T-helper 1 cell treated with Interleukin-12 subunit alpha and Interleukin-12 subunit beta and Interleukin-4 antibody, amounts not matched to agents 30 ng/mL and 1 ng/mL, for 36 hours (primary cell): ENCODE data around the gene SCAMP3. TPM values are rescaled to one million over a fixed set of nuclear protein-coding genes. Genes with fewer than 3 reads are reported as not detected.

Experiments used
- intact Hi-C: fragments of 100-400 bp; cut with micrococcal nuclease; formaldehyde crosslinking; loops from one replicate; pipeline ENCODE4 v1.15.1; 2024
- total RNA-seq: library from RNA; stranded (reverse); gene quantifications from 2 replicates; pipeline ENCODE4 v1.2.3, GENCODE V29; 2022

SCAMP3 gene
- total RNA-seq, 1 donor from 2014 or later = 165 TPM

DNA sequence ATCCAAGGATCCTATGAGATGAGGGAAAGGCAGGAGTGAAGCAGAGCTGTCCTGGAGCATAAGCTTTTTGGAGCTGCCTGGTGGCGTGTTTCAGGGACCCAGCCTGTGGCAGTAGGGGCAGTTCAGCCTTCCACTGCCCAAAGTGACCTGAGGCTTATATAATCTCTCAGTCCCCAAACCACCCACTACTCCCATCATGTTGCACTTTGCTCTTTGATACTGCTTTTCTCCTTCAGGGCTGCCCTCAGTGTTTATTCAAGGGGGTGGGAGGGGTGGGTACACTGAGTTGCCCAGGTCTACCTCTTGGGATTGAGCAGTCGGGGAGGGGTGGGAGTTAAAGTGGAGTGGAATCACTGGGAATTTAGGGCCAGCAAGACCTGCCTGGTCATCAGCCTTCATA is 24.4 kb upstream of the SCAMP3 start:
- intact Hi-C loops = no loop called here

DNA sequence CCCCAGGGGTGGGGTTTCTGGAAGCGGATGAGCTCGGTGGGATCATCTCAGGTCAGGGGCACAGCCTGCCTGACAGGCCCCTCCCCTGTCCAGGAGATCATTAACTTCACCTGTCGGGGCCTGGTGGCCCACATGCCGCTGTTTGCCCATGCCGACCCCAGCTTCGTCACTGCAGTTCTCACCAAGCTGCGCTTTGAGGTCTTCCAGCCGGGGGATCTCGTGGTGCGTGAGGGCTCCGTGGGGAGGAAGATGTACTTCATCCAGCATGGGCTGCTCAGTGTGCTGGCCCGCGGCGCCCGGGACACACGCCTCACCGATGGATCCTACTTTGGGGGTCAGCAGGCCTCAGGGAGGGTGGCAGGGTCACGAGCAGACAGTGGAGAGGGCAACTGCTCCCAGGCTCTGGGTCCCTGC is 23.5 kb upstream of the SCAMP3 start:
- intact Hi-C loops = no loop called here

DNA sequence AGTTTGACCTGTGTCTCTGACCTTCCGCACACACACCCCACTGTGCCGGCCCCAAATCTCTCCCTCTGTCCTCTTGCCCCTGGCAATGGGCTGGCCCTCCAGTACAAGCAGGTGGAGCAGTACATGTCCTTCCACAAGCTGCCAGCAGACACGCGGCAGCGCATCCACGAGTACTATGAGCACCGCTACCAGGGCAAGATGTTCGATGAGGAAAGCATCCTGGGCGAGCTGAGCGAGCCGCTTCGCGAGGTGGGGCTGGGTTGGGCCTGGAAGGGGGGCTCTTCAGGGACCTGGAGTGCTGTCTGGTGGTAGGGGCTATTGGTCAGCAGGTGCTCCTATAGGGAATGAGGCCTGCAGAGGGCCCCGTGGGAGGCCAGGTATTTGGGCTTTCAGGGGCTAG is 22.9 kb upstream of the SCAMP3 start:
- intact Hi-C loops = no loop called here

DNA sequence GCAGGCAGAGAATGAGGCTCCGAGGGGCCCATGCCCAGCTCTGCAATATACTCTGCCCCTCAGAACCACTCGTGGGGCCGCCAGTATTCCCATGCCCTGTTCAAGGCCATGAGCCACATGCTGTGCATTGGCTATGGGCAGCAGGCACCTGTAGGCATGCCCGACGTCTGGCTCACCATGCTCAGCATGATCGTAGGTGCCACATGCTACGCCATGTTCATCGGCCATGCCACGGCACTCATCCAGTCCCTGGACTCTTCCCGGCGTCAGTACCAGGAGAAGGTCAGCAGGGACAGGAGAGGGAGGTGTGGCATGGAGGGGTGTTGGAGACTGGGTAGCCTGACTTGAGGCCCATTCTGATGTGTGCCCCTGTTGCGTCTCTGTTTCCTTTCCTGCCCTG is 22.3 kb upstream of the SCAMP3 start:
- intact Hi-C loops = no loop called here

DNA sequence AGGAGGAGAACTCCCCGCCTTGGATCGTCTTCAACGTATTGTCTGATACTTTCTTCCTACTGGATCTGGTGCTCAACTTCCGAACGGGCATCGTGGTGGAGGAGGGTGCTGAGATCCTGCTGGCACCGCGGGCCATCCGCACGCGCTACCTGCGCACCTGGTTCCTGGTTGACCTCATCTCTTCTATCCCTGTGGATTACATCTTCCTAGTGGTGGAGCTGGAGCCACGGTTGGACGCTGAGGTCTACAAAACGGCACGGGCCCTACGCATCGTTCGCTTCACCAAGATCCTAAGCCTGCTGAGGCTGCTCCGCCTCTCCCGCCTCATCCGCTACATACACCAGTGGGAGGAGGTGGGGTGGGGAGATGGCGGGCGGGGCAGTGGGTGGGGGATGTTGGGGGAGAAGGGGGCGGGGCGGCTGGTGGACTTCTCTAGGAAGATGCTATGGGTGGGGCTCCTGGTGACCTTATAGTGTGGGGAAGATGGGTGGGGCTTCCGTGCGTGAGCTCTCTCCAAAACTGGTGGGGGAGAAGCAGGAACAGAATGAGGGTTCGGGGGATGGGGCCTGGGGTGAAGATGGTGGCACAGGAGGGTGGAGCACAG is 20.4 kb upstream of the SCAMP3 start:
- intact Hi-C loops = no loop called here

DNA sequence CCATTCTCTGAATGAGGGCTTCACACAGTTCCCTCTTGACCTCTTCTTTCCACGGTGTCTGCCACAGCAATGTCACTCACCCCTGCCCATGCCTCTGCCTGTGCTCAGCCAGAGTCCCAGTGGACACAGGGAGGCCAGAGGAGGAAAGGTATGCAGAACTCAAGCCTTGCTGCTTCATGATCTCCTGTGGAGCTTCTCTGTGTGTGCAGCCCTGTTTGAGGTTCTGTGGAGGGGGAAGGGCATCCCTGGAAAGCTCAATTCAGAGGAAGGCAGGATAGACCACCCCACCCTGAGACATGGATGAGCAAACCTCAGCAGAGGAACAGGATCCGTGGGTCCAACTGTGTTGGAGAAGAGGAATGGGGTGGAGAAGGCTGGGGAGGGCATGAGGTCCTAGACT is 17.1 kb upstream of the SCAMP3 start:
- intact Hi-C loops = loop anchor here (10.0 kb wide), 2 partner anchors 286 to 776 kb away; partner anchors contain the start of genes ASH1L, LAMTOR2 and UBQLN4

DNA sequence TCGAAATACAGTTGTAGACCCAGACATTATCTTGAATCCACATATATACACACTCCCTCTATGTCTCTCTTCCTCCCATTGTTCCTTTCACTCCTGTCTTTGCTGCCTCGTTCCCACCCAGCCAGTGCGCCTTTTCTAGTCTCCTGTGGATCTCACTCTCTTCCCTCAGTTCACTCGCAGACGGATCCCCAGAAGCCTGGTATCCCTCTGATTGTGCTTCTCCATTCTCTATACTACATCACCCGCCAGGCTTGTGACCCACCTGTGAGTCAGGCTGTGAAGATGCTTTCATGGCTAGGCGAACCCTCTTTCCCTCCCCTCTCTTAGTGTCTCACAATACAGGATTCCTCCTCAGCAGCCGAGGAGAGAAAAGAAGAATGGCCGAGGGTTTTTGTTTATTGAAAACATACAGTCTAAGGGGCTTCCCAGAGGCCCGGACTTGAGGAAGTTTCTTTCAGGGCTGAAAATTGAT is 16.6 kb upstream of the SCAMP3 start:
- intact Hi-C loops = loop anchor here (1.0 to 10.0 kb wide), 3 partner anchors 286 to 776 kb away; partner anchors contain the start of genes ASH1L, LAMTOR2 and UBQLN4

DNA sequence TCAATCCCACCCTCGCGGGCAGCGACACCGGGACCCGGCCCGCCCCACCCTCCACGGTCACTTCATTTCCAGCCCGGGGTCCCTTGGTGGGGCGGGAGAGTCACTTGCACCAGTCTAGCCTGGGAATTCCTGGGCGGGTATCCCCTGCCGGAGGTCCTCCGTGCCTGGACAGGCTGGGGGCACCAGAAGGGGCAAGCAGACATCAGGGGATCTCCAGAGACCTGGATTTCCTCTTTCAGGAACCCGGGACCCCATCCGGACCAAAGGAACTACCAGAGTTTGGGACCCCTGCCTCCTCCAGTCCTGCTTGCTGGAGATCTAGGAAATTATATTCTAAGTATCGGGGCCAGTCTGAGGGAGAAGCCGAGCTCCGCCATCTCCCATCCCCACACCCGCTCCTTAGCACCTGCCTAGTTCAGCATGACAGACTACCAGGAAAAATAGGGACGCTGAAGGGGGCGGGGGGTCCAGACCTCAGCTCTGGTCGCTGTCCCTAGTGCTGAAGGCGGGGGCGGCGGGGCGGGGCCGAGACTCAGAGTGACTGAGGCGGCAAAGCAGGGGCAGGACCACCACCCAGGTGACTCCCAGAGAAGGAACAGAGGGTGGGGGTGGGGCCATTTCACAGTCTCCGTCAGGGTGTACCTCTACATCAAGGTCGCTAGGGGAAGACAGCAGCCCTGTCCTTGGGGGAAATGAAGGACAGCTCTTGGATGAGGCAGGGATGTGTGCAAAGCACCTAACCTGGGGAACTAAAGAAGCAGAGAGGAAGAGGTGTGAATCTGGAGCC is 15.9 kb upstream of the SCAMP3 start:
- intact Hi-C loops = loop anchor here (1.0 to 10.0 kb wide), 6 partner anchors 16 to 777 kb away; partner anchors contain the start of genes ASH1L, FDPS, LAMTOR2 and SCAMP3

DNA sequence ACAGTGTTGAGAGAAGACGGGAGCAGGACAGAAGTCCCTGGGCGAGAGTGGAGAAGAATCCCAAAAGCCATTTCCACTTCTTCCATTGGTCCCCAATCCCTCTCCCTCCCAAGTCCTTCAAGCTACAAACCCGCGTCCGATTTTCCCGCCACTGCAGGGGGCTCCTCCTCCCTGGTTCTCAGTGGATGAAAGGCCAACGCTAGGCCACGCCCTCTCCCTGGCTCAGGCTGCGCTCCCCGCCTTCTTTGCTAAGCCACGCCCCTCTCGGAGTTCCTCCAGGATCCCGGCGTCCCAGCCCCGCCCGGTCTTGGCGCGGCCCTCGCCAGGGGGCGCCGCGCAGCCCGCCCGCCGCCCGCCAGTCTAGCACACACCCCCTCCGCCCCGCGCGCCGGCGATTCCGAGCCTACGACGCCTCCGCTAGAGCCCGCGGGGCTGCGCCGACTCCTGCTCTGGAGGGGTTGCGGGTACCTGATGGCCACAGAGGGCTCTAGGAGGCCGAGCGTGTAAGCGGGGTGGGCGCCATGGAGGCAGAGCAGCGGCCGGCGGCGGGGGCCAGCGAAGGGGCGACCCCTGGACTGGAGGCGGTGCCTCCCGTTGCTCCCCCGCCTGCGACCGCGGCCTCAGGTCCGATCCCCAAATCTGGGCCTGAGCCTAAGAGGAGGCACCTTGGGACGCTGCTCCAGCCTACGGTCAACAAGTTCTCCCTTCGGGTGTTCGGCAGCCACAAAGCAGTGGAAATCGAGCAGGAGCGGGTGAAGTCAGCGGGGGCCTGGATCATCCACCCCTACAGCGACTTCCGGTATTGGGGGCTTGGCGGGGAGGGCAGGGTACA is 15.1 kb upstream of the SCAMP3 start, which contains the start of gene HCN3:
Gene HCN3 (plus strand): TSS at position 394 of the 832 bp plus-strand sequence. CDS start 128 bp downstream, at position 522.
- intact Hi-C loops = loop anchor here (1.0 to 10.0 kb wide), 5 partner anchors 15 to 778 kb away; partner anchors contain the start of genes ASH1L, FDPS, LAMTOR2 and SCAMP3

DNA sequence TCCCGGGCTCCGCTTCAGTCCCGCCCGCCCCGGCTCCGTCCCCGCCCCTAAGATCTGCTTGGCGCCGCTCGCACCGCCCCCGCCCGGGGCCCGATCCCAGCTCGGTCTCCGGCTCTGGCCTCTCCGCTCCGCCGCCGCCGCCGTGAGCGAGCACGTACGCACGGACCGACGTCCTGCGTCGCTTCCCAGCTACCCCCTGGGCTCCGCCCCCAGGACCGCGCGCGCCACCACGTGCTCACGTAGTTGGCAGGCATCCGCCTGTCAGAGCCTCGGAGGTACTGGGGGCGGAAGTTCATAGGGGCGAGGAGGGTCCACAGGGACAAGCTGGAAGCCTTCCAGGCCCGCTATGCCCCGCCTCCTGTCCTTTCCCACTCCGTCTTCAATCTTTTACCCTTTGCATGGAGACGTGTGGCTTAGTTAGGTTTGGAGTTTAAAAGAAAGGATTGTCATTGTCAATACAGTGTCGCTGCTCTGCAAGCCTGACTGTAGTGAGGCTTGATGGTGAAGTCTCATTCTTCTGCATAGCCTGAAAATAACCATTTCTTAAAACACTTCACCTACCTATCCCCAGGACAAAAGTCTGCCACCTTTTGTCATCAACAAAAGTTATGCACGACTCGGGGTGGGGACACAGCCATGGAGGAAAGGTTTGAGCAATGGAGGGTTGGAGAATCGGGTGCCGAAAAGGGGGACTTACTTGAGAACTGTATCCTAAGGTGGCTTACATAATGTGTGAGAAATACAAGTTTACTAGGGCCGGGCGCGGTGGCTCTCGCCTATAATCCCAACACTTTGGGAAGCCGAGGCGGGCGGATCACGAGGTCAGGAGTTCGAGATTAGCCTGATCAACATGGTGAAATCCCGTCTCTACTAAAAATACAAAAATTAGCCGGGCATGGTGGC is 11.4 kb upstream of the SCAMP3 start, which contains the start of gene CLK2:
Gene CLK2 (minus strand): TSS at position 162 of the 903 bp plus-strand sequence. CDS start 2,527 bp downstream, outside the sequence.
- intact Hi-C loops = loop anchor here (1.0 to 10.0 kb wide), 11 partner anchors 11 to 1009 kb away; partner anchors contain the start of genes ASH1L, ENTREP3, FDPS and GON4L

DNA sequence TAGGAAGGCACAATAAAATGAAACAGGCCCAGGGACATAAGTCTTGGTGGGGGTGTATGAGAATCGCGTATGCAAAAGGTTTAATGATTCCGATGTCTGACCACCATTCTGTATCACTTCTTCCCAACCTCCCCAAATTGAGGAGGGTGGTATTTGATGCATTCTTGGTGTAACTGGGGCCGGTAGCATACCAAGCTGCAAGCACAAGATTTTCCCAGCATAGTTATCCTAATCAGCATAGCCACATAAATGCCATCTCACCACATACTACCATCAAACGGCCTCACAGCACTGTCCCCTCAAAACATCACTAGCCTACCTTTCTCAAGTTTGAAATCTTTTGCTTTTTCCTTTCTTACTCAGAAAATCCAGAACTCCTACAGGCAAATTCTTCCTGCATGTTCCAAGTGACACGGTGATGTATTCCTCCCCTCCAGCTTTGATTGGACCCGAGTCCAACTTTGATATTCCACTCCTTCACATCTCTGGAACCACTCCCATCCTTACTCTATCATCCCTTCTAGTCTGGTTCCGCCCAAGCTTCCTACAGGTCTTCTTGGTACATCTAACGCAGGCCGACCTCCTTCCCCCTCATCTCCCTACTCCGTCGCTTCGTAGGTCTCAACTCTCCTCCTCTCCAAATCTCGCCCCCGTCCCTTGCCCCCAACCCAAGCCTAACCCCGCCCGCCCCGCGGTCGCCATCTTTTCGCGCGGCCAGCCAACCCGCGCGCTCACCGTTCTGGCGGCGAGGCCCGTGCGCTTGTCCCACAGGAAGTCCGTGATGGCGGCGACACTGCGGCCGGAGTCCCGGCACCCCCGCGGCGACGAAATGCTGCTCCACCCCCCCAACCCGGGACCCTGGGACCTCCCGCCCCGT is 10.5 kb upstream of the SCAMP3 start:
- intact Hi-C loops = loop anchor here (1.0 to 10.0 kb wide), 11 partner anchors 10 to 1010 kb away; partner anchors contain the start of genes ASH1L, ENTREP3, FDPS and GON4L

DNA sequence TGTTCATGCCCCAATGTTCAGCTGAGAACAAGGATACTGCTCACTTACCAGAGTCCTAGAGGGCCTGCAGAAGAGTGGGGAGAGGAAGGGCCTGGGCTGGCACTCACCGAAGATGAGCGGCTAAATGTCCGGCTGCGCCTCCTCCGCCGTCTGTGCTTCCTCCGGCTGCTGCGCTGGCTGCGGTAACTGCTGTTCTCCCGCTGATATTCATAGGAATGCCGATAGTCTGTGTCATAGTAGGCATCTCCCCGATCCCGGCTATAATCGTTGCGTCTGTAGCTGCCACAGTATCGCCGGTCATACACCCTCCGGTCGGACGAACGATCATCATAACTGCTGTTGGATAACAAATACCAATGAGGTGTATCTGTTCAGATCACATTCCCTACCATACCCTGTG is 7.2 kb upstream of the SCAMP3 start:
- intact Hi-C loops = no loop called here

DNA sequence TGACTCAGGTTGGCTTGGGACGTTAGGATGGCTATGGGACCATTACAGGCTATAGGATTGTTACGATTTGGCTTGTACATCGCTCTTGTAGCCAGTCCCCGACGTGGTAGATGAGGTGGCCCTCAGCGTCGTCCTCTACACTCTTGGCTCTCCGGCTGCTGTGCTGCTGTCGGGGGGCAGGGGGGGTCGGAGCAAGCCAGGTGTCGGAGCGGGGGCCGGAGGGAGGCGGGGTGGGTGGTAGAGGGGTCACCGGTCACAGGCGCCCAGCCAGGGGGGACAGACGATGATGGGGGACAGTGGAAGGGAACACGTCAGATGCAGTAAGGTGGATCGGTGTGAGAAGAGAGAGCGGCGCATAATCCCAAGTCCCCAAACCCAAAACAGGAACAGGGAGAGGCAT is 6.5 kb upstream of the SCAMP3 start:
- intact Hi-C loops = no loop called here

DNA sequence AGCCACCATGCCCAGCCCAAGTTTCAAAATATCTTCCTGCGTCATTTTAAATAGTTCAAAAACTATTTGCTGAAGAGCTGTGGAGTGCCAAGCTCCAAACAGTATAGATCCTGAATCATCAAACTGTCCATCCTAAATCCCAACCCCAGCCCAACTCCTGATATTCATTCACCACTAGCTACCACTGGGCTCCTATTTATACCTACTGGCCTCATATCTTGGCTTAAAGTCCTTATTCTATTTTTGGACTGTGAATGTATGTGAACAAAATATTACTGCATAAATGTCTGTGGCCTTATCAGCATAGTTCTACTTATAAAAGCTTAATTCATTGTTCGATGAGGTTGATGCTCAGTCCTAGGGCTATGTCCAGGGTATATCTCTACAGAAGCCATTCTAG is 5.2 kb upstream of the SCAMP3 start:
- intact Hi-C loops = no loop called here

DNA sequence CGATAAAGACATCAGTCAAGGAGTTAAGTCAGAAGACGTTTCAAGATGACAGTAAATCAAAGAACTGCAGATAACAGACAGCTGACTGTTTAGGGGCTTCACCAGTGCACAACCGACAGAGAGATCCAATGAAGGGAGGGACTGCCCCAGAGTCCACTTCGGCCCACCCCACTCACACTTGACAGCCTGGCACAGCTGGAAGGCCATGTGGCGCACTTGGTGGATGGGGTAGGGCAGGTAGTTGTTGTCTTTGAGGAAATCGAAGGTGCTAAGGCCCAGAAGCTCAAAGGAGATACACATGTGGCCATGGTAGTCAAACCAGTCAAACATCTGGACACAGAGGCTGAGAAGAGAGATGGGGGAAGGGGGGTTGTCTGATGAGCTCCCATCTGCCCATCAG is 4.4 kb upstream of the SCAMP3 start:
- intact Hi-C loops = no loop called here

DNA sequence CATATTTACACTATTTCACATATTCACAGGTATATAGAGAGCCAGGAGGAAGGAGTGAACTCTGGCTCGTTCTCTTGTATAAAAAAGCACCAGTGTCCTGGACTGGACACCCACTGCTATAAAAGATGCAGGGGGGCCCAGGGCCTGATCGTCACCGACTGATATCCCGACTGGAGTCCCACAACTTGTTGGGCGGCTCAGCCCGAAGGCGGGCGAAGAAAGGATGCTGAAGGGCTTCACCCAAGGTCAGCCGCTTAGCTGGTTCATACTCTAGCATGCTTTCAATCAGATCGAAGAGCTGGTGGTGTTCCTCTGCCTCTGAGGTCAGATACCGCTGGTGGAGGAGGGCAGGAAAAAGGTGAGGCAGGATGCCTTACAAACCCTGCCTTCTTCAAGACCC is 907 bp upstream of the SCAMP3 start:
- intact Hi-C loops = loop anchor here (2.0 kb wide), 1 partner anchor 758 kb away; the partner anchor contains the start of gene SSR2

DNA sequence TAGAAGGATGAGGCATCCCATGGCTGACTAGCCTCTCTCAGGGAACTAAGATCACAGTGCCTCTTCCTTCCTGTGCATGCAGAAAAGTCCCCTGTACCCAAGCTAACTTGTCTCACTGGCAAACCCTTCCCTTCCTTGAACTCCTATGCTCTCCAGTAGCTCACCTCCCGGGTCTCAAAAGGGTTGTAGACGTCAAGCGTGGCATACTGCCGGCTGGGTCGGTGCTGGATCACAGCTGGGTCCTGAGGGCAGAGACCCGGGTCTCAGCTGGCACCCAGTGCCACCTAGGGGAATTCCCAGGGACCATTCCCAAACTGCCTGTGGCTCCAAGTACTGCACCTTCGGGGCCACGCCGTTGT is 688 bp downstream of the SCAMP3 start:
- intact Hi-C loops = no loop called here

DNA sequence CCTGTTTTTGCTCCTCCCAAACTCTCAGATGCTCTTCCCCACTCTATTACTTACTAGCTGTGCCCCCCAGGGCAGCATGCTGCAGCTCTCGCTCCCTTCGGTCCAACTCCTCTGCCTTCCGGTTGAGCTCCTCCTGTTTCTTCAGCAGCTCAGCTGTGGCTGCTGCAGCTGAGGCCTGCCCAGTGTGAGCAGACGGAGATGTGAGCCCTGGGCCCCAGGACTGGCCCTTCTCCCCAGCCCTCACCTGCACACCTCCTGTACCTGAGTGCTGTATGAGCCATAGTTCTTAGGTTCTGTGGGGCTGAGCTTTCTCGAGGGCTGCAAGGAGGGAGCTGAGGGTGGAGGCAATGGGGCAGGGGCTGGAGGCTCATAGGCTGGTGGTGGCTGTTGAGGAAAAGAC is 1.9 kb downstream of the SCAMP3 start:
- intact Hi-C loops = no loop called here
